Liver (tissue), 3 donors: ENCODE measurements around the gene NR1D2.

ENCODE experiments used
- CTCF ChIP-seq: fragments of 150-350 bp; IDR thresholded peaks from 2 replicates; pipeline ENCODE4 v1.5.1; 2017; ENCODE audit warnings: improper control_type of control experiment, low read depth, low read length; ENCODE audit not compliant: missing input control
- RAD21 ChIP-seq, 2 donors: IDR thresholded peaks; 2 replicates each; pipeline ENCODE4 v1.6.1; 2016; ENCODE audit warnings: antibody characterized with exemption in 2 of 2, mild to moderate bottlenecking in 2 of 2
- TAF1 ChIP-seq: conservative IDR thresholded peaks from 2 replicates; pipeline ENCODE4 v1.6.1; 2016; ENCODE audit warnings: antibody characterized with exemption, mild to moderate bottlenecking
- ZBTB33 ChIP-seq: IDR thresholded peaks from 2 replicates; pipeline ENCODE4 v1.6.1; 2016; ENCODE audit warnings: antibody characterized with exemption
- donor health status: healthy.
- donor health status: healthy.

- TF ChIP-seq RAD21 (IDR thresholded peaks at IDR 0.05): no peak
- no peak for TF ChIP-seq CTCF
- TF ChIP-seq TAF1: no peak
- TF ChIP-seq ZBTB33: no peak
These were observed 51.0 kb downstream of the NR1D2 start for GRCh38 chr3:23996095-23996524.
